ENCODE data around the gene IRX2. TPM values are rescaled to one million over a fixed set of nuclear protein-coding genes. Genes with fewer than 3 reads are reported as not detected.

Gene IRX2
- total RNA-seq, 4 donors from 2014 or later, result 2.4 TPM; not detected in 3

DNA sequence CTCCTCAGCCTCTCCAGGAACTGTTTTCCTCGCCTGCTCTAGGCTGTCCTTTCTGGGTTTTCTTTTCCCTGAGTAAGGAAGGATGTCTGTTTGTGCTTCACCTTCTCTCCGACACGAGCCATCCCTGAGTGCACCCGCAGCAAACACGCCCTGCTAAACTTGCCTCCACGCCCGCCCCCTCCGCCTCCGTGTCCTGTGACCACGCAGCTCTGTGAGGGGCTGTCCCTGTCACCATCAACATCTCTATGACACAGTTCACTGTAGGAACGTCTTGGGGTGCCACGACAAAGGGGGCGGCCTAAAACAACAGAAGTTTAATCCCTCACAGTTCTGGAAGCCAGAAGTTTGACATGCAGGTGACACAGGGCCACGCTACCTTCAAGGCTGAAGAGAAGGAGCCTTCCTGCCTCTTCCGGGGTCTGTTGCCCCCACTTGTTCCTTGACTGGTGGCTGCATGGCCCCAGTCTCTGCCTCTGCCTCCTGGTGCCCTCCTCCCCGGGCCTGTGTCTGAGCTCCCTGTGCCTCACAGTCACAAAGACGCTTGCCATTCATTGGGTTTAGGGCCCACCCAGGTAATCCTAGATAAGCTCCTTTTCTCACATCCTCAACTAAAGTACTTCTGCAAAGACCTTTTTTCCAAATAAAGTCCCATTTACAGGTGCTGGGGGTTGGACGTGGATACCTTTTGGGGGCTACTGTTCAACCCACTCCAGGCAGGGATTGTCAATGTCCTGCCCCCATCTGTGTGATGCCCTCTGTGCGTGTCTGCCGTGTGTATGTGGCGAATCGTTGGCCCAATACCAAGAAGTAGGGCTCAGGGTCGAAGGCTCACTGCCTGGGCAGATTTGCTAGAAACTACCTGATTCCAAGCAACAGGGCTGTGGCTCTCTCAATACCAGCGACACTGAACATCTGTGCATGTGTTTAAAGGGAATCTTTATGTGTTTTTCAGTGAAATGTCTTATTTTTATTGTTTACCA, 39.7 kb downstream of the IRX2 start:
- H3K27ac ChIP-seq, result no peak overlapping the region
- H3K4me1 ChIP-seq, result no peaks in the 10 kb centered on the region
- no peaks in the 10 kb centered on the region for H3K36me3 ChIP-seq
- H3K9me3 ChIP-seq, result no peaks in the 10 kb centered on the region
- ATAC-seq (no peak), DNase-seq (no peak)
- TF ChIP-seq, protein P1, sequence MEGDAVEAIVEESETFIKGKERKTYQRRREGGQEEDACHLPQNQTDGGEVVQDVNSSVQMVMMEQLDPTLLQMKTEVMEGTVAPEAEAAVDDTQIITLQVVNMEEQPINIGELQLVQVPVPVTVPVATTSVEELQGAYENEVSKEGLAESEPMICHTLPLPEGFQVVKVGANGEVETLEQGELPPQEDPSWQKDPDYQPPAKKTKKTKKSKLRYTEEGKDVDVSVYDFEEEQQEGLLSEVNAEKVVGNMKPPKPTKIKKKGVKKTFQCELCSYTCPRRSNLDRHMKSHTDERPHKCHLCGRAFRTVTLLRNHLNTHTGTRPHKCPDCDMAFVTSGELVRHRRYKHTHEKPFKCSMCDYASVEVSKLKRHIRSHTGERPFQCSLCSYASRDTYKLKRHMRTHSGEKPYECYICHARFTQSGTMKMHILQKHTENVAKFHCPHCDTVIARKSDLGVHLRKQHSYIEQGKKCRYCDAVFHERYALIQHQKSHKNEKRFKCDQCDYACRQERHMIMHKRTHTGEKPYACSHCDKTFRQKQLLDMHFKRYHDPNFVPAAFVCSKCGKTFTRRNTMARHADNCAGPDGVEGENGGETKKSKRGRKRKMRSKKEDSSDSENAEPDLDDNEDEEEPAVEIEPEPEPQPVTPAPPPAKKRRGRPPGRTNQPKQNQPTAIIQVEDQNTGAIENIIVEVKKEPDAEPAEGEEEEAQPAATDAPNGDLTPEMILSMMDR (IDR thresholded peaks at IDR 0.05 in 4 of 5, conservative IDR thresholded peaks at IDR 0.05 in 1 of 5), result no peak
- no peak for TF ChIP-seq POLR2A (IDR thresholded peaks at IDR 0.05)
- H3K4me3 ChIP-seq, result no peak overlapping the region
- in situ Hi-C loops (cut with MboI; ENCODE audit: low sequenced_read_pairs in 4 of 4) (no loop called here), intact Hi-C loops (cut with DNase I; ENCODE audit: low total_unique reads) (no loop called here)
- H3K27me3 ChIP-seq, result no peaks in the 10 kb centered on the region

DNA sequence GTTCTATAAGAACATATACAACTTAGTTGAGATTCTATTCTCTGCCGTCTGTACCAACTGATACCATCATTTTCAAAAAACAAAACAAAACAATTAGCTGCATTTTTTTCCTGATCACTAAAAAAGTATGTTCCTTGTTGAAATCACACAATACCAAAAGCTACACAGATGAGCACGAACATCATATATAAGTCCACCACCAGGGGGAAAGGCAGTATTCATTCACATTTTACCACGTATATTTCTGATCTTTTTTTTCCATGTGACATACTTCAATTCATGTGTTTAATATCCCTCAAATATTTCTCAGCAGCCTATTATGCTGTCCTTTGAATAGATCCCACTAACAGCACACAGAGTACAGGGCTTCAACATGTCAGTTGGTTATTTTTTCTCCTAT, 40.6 kb downstream of the IRX2 start:
- Histone ChIP-seq H3K4me3 (no peak overlapping the region), H3K4me1 (no peaks in the 10 kb centered on the region), H3K27ac (no peak overlapping the region), H3K9me3 (no peaks in the 10 kb centered on the region), H3K36me3 (no peaks in the 10 kb centered on the region), H3K27me3 (no peaks in the 10 kb centered on the region)
- in situ Hi-C loops (cut with MboI; ENCODE audit: low sequenced_read_pairs in 4 of 4), result no loop called here
- ATAC-seq, result no peak
- TF ChIP-seq POLR2A (IDR thresholded peaks at IDR 0.05), result no peak
- TF ChIP-seq, protein P1 (IDR thresholded peaks at IDR 0.05 in 4 of 5, conservative IDR thresholded peaks at IDR 0.05 in 1 of 5), result no peak
- no peak for DNase-seq
- intact Hi-C loops (cut with DNase I; ENCODE audit: low total_unique reads), result no loop called here

DNA sequence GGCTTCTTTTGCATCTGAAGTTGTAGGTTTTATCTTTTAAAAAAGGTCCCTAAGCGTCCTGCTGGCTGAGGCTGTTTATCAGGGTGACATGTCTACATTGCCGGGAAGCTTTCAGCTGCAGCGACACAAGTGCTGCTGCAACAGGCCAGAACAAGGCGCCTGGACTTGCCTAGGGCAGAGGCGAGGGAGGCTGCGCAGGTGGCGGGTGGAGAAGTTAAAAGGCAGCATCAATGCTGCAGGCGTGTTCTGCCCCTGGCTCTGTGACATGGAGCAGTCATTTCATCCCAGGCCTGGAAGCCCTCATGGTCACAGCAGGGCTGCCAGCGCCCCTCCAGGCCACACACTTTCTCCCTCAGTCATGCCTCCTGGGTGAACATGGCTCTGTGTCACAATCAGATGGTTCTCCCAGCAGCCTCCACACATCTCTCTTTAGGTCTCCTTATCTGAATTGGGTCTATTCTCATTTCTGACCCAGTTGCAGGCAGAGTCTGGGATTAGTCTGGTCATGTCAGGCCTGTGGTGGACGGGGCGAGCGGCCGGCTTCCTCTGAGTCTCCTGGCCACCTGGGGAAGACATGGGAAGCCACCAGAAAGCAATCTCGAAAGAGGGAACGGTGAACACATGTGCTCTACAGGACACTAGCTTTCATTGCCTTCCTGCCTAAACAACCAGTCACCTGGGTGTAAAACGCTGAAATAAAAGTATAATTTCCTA, 41.3 kb downstream of the IRX2 start:
- H3K4me3 ChIP-seq, result no peak overlapping the region
- intact Hi-C loops (cut with DNase I; ENCODE audit: low total_unique reads), result no loop called here
- no peaks in the 10 kb centered on the region for H3K9me3 ChIP-seq
- in situ Hi-C loops (cut with MboI; ENCODE audit: low sequenced_read_pairs in 4 of 4), result no loop called here
- no peaks in the 10 kb centered on the region for H3K36me3 ChIP-seq
- no peaks in the 10 kb centered on the region for H3K27me3 ChIP-seq
- TF ChIP-seq, protein P1 (IDR thresholded peaks at IDR 0.05 in 4 of 5, conservative IDR thresholded peaks at IDR 0.05 in 1 of 5), result no peak
- TF ChIP-seq POLR2A (IDR thresholded peaks at IDR 0.05), result no peak
- no peak for ATAC-seq
- H3K4me1 ChIP-seq, result no peaks in the 10 kb centered on the region
- no peak overlapping the region for H3K27ac ChIP-seq
- no peak for DNase-seq

DNA sequence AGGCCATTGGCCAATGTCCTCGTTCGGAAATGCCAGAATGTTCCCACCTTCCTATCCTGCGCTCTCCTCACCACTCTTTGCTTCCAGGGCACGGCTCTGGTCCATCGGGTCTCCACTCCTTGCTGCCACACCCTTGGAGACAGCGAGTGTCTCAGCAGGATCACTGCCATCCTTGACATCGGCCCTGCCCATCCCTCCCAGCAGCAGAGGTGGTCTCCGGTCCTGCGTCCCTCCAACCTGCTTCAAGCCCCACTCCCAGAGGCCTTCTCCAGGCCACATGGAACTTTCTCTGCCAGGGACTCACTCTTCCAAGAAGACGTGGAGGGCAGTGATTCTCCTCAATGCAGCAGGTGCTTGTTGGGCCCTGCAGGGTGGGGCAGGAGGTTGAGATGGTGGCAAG, 42.7 kb downstream of the IRX2 start:
- intact Hi-C loops (cut with DNase I; ENCODE audit: low total_unique reads) (no loop called here), in situ Hi-C loops (cut with MboI; ENCODE audit: low sequenced_read_pairs in 4 of 4) (no loop called here)
- H3K27ac ChIP-seq, result no peak overlapping the region
- no peaks in the 10 kb centered on the region for H3K9me3 ChIP-seq
- H3K4me3 ChIP-seq, result no peak overlapping the region
- TF ChIP-seq, protein P1 (IDR thresholded peaks at IDR 0.05 in 4 of 5, conservative IDR thresholded peaks at IDR 0.05 in 1 of 5), result no peak
- TF ChIP-seq POLR2A (IDR thresholded peaks at IDR 0.05), result no peak
- no peaks in the 10 kb centered on the region for H3K36me3 ChIP-seq
- no peaks in the 10 kb centered on the region for H3K4me1 ChIP-seq
- DNase-seq, result no peak
- no peaks in the 10 kb centered on the region for H3K27me3 ChIP-seq
- ATAC-seq, result no peak
